K562 treated with DMSO at 1 percent for 12 hours (cell line): ENCODE data around the gene KIR2DL4. TPM values are rescaled to one million over a fixed set of nuclear protein-coding genes. Genes with fewer than 3 reads are reported as not detected.

Experiments used
- total RNA-seq: library from RNA; unstranded; fragments of 300-600 nt; gene quantifications from 2 replicates; pipeline ENCODE4 v1.2.3, GENCODE V29; 2022; ENCODE audit not compliant: insufficient read depth

Gene KIR2DL4
- not detected in 2 replicates for total RNA-seq

GRCh38 chr19:54803410-54803809 lies at the start of gene KIR2DL4:
Gene KIR2DL4, plus strand, starts transcription at chr19:54803610. Its CDS starts 42 bp downstream, at chr19:54803652.

GRCh38 chr19:54769646-54770045 lies 33.8 kb upstream of the KIR2DL4 start, which contains the start of gene KIR2DL1:
Gene KIR2DL1, plus strand, starts transcription at chr19:54769793. Its CDS starts 58 bp downstream, at chr19:54769851.

GRCh38 chr19:54816251-54816650 lies 12.8 kb downstream of the KIR2DL4 start, which contains the start of gene KIR3DL1:
Gene KIR3DL1, plus strand, starts transcription at chr19:54816468.

GRCh38 chr19:54832496-54832895 lies 29.1 kb downstream of the KIR2DL4 start, which contains the start of gene KIR2DS4:
Gene KIR2DS4, plus strand, starts transcription at chr19:54832676.

GRCh38 chr19:54850061-54850640 lies 46.7 kb downstream of the KIR2DL4 start, which contains the start of gene KIR3DL2:
Gene KIR3DL2, plus strand, starts transcription at chr19:54850443. Its CDS starts 33 bp downstream, at chr19:54850476.

Other genes with a start within 250 kb of the KIR2DL4 start
- gene LILRA2, start 229.8 kb upstream of the KIR2DL4 start, total RNA-seq, result 7.6 and 9.8 TPM in 2 replicates
- gene LILRA1, start 210.0 kb upstream of the KIR2DL4 start, total RNA-seq, result not detected in 2 replicates
- not detected in 2 replicates for gene LILRB1, start 173.1 kb upstream of the KIR2DL4 start, total RNA-seq
- gene LILRB4, start 140.6 kb upstream of the KIR2DL4 start, total RNA-seq, result not detected in 2 replicates
- gene KIR3DL3, start 79.2 kb upstream of the KIR2DL4 start, total RNA-seq, result not detected in 2 replicates
- not detected in 2 replicates for gene KIR2DL3, start 65.1 kb upstream of the KIR2DL4 start, total RNA-seq
- gene KIR2DL1, start 33.8 kb upstream of the KIR2DL4 start, total RNA-seq, result not detected in 2 replicates
- not detected in 2 replicates for gene KIR3DL1, start 12.9 kb downstream of the KIR2DL4 start, total RNA-seq
- gene KIR2DS4, start 29.1 kb downstream of the KIR2DL4 start, total RNA-seq, result not detected in 2 replicates
- not detected in 2 replicates for gene KIR3DL2, start 46.8 kb downstream of the KIR2DL4 start, total RNA-seq
- gene FCAR, start 70.6 kb downstream of the KIR2DL4 start, total RNA-seq, result not detected in 2 replicates
- not detected in 2 replicates for gene NCR1, start 102.5 kb downstream of the KIR2DL4 start, total RNA-seq
- 0.19 TPM in 1 of 2 replicates, not detected in the other for gene NLRP7, start 143.9 kb downstream of the KIR2DL4 start, total RNA-seq
- gene NLRP2, start 162.8 kb downstream of the KIR2DL4 start, total RNA-seq, result 21.9 and 41.0 TPM in 2 replicates
- 0.97 and 1.4 TPM in 2 replicates for gene GP6, start 234.7 kb downstream of the KIR2DL4 start, total RNA-seq